GM18907 (cell line): ENCODE data around the gene ST3GAL5.
A peak's percentile ranks its signal among the peaks of the same experiment; 100 is the strongest.
"Not testable (repeated sequence)": the region's sequence is repeated elsewhere in the genome, so short reads cannot be mapped to it uniquely, and the experiment has no call there.

ENCODE experiments used
- ATAC-seq: cut with Tn5 transposase; IDR thresholded peaks from one replicate; pipeline ENCODE4 v1.9.1; 2021; ENCODE audit warnings: mild to moderate bottlenecking, moderate library complexity; ENCODE audit not compliant: unreplicated experiment

ST3GAL5 gene

DNA sequence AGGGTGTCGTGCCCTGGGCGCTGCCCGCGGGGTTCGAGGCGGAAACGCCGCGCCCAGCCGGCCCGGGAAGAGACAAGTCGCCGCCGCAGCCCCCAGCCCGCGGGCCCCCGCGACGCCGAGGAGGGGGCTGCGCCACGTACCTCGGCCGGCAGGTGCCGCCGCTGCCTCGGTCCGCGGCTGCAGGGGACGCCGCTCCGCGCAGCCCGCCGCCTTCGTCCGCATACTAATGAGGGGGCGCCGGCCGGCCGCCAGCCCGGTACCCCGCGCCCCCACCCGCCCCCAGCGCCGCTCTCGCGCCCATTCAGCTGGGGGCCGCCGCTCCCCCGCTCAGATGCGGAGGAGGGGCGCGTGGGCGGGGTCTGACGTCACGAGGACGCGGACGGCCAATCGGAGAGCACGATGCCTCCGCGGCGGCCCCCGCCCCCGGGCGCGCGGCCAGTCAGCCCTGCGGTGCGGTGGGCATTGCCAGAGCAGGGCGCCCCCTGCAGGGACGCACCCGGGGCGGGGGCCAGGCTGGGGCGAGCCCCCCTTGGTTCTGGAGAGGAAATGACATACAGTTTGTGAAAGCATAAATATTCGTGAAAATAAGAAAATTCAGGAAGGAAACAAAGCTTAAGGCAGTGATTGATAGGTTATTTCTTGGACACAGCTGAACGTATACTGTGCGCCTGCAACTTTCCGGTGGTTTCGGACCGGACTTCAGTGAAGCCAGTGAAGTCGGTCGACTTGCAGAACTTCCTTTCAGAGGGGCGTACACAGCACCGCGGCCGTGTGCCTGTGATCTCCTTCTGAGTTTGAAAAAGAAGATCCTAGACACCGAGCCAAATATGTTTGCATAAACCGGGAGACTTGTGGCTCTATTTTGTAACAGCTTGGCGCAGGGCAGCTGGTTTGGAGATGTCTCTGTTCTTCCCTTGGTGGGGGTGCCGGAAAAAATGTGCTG lies at the start of gene ST3GAL5:
ST3GAL5 (minus strand) TSS at position 307 of the 943 bp plus-strand sequence; CDS start at position 222, 85 bp downstream.
- ATAC-seq = peak; percentile 84

DNA sequence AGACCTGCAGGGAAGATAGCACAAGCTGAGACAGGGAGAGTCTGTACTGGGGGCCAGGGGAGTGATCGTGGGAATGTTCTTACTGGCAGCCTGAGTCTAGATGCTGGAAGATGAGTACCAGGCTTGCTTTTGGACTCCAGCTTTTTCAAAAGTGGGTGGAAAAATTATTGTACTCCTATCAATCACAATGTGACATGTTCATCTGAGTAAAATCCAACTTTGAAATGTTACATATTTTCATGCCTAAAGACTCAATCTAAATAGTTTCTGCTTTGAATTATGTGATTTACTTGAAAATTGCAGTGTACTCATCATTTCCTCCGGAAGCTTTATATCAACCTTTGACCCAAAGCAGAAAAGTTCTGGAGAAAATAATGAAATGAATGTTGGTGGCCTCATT lies 49.7 kb upstream of the ST3GAL5 start:
- ATAC-seq = no peak

- no peak for ATAC-seq
These were observed 48.3 kb upstream of the ST3GAL5 start for GRCh38 chr2:85937069-85937439.

GRCh38 chr2:85936421-85937068 lies 47.8 kb upstream of the ST3GAL5 start:
- no peak for ATAC-seq

GRCh38 chr2:85935746-85936208 lies 47.0 kb upstream of the ST3GAL5 start:
- no peak for ATAC-seq

DNA sequence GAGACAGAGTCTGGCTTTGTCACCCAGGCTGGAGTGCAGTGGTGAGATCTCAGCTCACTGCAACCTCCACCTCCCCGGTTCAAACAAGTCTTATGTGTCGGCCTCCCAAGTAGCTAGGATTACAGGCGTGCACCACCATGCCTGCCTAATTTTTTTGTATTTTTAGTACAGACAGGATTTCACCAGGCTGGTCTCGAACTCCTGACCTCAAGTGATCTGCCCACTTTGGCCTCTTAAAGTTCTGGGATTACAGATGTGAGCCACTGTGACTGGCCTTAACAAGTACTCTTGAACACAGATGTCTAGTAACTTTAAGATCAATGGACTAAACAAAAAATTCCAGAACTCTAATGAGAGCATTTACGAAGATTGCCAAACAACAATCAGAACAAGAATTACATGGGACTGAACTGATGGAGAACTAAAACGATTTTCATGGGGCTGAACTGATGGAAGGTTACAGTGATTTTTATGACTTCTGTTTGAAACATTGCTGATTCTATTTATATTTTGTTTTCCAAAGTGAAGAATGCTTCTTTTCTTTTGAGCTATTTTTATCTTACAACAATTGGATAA lies 46.5 kb upstream of the ST3GAL5 start:
- ATAC-seq = no peak

GRCh38 chr2:85933753-85934594 lies 45.2 kb upstream of the ST3GAL5 start:
- no peak for ATAC-seq

- ATAC-seq = not testable (repeated sequence)
These were observed 42.4 kb upstream of the ST3GAL5 start for GRCh38 chr2:85931151-85931550.

DNA sequence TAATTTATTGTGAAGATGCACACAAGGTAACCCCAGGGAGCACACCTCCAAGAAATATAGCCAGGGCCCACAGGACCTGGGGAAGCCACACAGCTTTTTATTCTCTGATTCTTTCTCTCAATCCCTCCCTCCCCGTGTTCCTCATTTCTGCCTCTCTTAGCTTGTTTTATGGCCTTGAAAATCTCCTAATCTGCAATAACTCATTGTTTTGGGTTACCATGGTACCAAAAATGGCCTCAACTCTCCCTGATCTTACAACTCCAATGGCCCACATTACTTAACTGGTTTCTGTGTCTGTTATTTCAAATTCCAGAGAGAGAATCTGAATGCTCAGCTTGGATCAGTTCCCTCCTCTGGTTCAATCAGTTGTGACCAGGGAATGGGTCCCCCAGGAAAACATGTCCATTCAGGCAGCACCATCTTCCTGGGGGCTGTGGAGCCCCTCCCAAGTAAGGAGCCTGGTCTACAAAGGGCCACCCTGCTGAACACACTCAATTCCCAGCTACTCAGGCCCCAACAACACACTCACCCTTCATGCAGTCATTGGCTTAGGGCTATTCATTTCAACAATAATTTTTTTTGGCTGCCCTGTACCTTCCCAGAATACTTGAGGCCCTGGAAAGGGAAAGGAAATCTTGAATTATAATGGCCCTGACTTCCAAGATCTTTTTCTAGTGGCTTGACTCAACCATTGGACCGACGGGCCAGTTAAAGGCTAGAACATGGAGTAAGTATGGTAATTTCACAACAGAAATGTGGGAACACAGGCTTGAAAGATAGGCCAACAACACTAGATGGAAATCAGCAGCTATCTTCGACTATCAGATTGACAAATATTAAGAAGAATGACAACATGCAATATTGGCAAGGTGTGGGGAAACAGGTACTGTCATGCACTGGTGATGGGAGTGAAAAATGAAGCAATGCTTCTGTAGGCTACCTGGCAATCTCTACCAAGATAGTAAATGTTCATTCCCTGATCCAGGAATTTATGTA lies 41.6 kb upstream of the ST3GAL5 start:
- no peak for ATAC-seq

- ATAC-seq = no peak
These were observed 40.6 kb upstream of the ST3GAL5 start for GRCh38 chr2:85929096-85930050.

DNA sequence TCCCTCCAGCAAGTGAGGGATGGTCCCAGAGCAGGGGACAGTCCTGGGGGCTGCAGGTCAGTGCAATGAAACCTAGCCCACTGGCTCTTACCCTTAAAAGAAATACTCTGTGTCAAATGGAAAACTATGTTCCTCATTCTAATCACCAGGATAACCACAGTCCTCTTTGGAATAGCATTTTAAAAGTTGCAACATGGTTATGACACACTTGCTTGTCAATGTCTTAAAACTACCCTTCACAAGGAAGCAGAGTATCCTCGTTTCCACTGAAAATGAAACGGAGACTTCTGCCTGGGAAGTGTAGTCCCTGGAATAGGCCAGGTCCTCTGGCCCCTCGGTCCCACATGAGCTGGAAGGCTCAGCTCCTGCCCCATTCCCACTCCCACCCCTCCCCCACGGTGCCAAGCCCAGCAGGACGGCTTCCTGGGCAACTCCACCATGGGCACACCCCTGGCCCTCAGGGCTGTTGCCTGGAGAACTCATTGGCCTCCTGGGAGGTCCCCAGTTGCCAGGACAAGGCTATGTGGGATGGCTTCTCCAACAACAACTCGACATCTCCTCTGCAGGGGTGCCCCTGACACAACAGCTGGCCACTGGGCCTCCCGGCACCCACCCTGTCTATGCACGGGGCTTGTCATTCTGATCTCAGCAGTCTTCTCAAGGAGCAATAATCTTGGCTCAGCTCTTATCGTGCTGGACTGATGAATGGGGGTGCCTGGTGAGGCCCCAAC lies 38.3 kb upstream of the ST3GAL5 start:
- ATAC-seq = no peak

DNA sequence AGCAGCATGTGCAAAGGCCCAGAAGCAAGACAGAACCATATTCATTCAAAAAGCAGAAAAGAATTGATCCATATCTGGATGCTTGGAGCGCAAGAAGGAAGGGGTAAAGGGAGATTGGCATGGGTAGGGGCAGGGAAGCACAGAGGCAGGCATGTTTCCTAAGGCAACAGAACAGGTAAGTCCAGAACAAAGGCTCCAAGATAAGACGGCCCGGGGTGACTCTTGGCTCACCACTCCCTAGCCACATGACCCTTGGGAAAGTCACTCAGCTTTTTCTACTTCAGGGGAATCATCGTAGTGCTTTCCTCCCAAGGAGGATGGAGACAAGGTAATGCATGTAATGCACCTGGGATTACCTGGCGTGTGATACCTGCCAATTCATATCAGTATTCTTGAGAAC lies 37.7 kb upstream of the ST3GAL5 start:
- no peak for ATAC-seq

DNA sequence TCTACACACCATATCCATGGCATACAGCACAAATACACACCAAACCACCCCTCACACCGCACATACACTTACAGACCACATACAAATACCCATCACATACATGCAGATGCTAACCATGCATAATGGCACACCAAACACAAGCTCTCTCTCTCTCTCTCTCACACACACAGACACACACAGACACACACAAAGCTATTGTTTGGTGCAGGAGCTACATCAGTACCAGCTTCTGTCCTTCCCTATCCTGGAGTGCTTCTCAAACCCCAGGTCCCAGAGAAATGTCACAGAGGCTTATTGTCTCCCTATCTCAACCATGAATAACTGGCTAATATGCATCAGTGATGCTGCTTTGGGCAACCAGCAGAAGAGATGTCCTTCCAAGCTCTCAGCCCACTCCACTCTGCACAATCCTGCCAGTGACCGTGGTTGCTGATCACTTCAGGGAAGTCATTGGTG lies 36.5 kb upstream of the ST3GAL5 start:
- no peak for ATAC-seq

GRCh38 chr2:85924522-85924921 lies 35.7 kb upstream of the ST3GAL5 start:
- no peak for ATAC-seq

- ATAC-seq = no peak
These were observed 33.4 kb upstream of the ST3GAL5 start for GRCh38 chr2:85922199-85922598.

- no peak for ATAC-seq
These were observed 32.9 kb upstream of the ST3GAL5 start for GRCh38 chr2:85921659-85922058.

DNA sequence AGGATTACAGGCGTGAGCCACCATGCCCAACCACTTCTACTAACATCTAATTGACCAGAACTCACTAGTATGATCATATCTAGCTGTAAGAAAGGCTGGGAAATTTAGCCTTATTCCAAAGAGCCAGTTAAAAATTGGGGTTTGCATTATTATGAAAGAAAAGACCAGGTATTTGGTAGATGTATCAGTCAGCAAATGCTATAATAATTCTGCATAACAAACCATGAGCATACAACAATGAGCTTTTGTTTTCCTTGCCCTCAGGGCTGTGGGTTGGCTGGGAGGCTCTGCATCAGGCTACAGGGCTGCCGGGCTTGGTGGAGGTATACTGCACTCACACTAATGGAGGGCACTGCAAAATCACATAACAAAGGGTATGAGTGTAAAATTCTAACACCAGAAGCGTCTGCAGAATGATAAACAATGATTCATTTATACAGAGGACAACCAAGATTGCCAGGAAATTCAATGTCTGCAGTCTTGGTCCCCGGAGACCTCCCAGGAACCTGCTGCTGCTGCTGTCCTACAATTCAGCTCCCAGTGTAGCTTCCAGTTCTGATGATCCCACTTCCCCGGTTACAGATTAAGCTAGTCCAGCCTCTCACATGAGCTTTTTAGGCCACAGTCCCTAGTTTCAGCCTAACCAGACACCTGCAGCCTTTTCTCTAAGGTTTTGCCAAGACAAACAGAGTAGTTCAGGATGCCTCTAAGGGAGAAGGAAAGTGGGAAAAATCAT lies 32.2 kb upstream of the ST3GAL5 start:
- no peak for ATAC-seq
